Left ventricle myocardium inferior (tissue), 1 donor: ENCODE results near the gene ZFHX2. TPM values are rescaled to one million over a fixed set of nuclear protein-coding genes. Genes with fewer than 3 reads are reported as not detected.
"Not testable (repeated sequence)": the region's sequence is repeated elsewhere in the genome, so short reads cannot be mapped to it uniquely, and the experiment has no call there.

Experiments used
- DNase-seq: peaks from one replicate; pipeline ENCODE4 v3.0.0-alpha.2; 2020
- H3K27ac ChIP-seq: fragments of 200-600 bp; replicated peaks from 2 replicates; pipeline ENCODE4 v1.8.0; 2021
- H3K27me3 ChIP-seq: fragments of 200-600 bp; 2 replicates; pipeline ENCODE4 v1.8.0; 2021; ENCODE audit warnings: low read depth
- H3K36me3 ChIP-seq: fragments of 200-600 bp; 2 replicates; pipeline ENCODE4 v1.8.0; 2021
- H3K4me1 ChIP-seq: fragments of 200-600 bp; 2 replicates; pipeline ENCODE4 v1.8.0; 2021
- H3K4me3 ChIP-seq: fragments of 200-600 bp; 2 replicates; pipeline ENCODE4 v1.8.0; 2021; ENCODE audit warnings: mild to moderate bottlenecking, moderate library complexity
- H3K9me3 ChIP-seq: fragments of 200-600 bp; replicated peaks from 2 replicates; pipeline ENCODE4 v1.8.0; 2021
- CTCF ChIP-seq: fragments of 200-600 bp; IDR thresholded peaks from 2 replicates; pipeline ENCODE4 v1.8.0; 2021; ENCODE audit warnings: antibody characterized with exemption, mild to moderate bottlenecking, borderline replicate concordance
- intact Hi-C: fragments of 100-400 bp; cut with micrococcal nuclease; formaldehyde crosslinking; loops from one replicate; pipeline ENCODE4 v1.11.0; 2022
- total RNA-seq: library from RNA; stranded (reverse); fragmentation: NEBNext Ultra II Directional; extraction: Animal tissue kit (Norgen Biotek cat#: 25700); gene quantifications from one replicate; pipeline ENCODE4 v1.2.1, GENCODE V29; 2021
- donor health status: DM: no; HTN: yes; CAD: no; lungs with severe emphysema.

Gene ZFHX2
- total RNA-seq, 1 donor from 2014 or later = 0.74 TPM

GRCh38 chr14:23538785-23539184, 12.8 kb downstream of the ZFHX2 start:
- Histone ChIP-seq H3K4me3 (no peak overlapping the region), H3K4me1 (no peaks in the 10 kb centered on the region), H3K36me3 (no peaks in the 10 kb centered on the region), H3K27me3 (no peaks in the 10 kb centered on the region), H3K27ac (peak overlapping the region; percentile 7), H3K9me3 (no peaks in the 10 kb centered on the region)
- DNase-seq = peak; percentile 46
- no peak for TF ChIP-seq CTCF
- intact Hi-C loops = no loop called here

- DNase-seq = no peak
- TF ChIP-seq CTCF = no peak
- Histone ChIP-seq H3K4me3 (no peak overlapping the region), H3K9me3 (no peaks in the 10 kb centered on the region), H3K4me1 (no peaks in the 10 kb centered on the region), H3K27ac (peak overlapping the region; percentile 7), H3K36me3 (no peaks in the 10 kb centered on the region), H3K27me3 (no peaks in the 10 kb centered on the region)
- intact Hi-C loops = no loop called here
These were observed 13.4 kb downstream of the ZFHX2 start for GRCh38 chr14:23538050-23538718.

GRCh38 chr14:23537351-23538049, 14.1 kb downstream of the ZFHX2 start:
- DNase-seq = no peak
- TF ChIP-seq CTCF = no peak
- intact Hi-C loops = no loop called here
- H3K9me3 ChIP-seq = no peaks in the 10 kb centered on the region
- H3K27ac ChIP-seq = no peak overlapping the region
- no peak overlapping the region for H3K4me3 ChIP-seq
- no peaks in the 10 kb centered on the region for H3K4me1 ChIP-seq
- no peaks in the 10 kb centered on the region for H3K27me3 ChIP-seq
- H3K36me3 ChIP-seq = no peaks in the 10 kb centered on the region

GRCh38 chr14:23536906-23537305, 14.7 kb downstream of the ZFHX2 start:
- H3K36me3 ChIP-seq, H3K9me3 ChIP-seq, H3K4me3 ChIP-seq, H3K27me3 ChIP-seq, H3K4me1 ChIP-seq, DNase-seq, intact Hi-C loops, H3K27ac ChIP-seq: not testable (repeated sequence)

GRCh38 chr14:23536494-23536893, 15.1 kb downstream of the ZFHX2 start:
- Histone ChIP-seq H3K36me3 (no peaks in the 10 kb centered on the region), H3K4me1 (no peaks in the 10 kb centered on the region), H3K27ac (no peak overlapping the region), H3K9me3 (no peaks in the 10 kb centered on the region), H3K27me3 (no peaks in the 10 kb centered on the region), H3K4me3 (no peak overlapping the region)
- TF ChIP-seq CTCF = no peak
- DNase-seq = no peak
- intact Hi-C loops = no loop called here

- no peak for TF ChIP-seq CTCF
- Histone ChIP-seq H3K4me1 (peaks cover 2% of the 10 kb centered on the region), H3K9me3 (no peaks in the 10 kb centered on the region), H3K27ac (no peak overlapping the region), H3K4me3 (no peak overlapping the region), H3K36me3 (no peaks in the 10 kb centered on the region), H3K27me3 (no peaks in the 10 kb centered on the region)
- DNase-seq = no peak
- intact Hi-C loops = no loop called here
These were observed 15.6 kb downstream of the ZFHX2 start for GRCh38 chr14:23535943-23536342.
